Measurements from ENCODE around the gene PRKAR1B. TPM values are rescaled to one million over a fixed set of nuclear protein-coding genes. Genes with fewer than 3 reads are reported as not detected.

The PRKAR1B gene
- total RNA-seq, 1 experiment from 2014 or later, result 43.3 TPM

DNA sequence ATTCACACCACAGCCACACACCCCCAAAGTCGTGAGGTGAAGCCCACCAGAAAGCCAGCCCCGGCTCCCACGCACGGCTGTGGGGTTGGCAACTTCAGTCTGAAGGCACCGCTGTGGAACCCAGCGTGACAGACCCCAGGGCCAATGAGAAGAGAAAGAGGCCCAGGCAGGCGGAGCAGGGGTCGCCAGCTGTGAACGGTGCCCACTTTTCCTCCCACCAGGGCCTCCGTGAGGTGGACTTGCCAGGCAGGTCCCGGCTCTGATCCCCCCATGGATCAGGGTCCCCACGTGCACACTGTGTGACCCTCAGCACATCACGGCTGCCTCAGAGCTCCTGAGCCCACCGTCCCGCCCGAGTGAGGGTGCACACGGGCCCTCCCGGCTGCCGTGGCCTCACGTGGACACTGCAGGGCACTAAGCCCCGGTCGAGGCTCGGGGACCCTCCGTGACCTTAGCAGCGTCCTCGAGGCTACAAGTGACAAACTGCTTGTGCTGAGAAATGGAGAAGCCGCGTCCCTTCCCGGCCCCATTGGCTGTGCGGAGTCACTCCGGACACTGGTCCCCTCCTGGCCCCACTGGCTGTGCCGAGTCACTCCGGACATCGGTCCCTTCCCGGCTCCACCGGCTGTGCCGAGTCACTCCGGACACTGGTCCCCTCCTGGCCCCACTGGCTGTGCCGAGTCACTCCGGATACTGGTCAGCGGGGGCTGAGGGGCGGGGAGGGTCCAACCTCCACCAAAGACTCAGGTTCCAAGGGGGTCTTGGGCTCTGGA, 135.0 kb downstream of the PRKAR1B start:
- H3K4me3 Mint-ChIP-seq, result no peak overlapping the region
- no peaks in the 10 kb centered on the region for H3K9me3 ChIP-seq (ENCODE audit: control insufficient read depth, low read depth, low read length)
- no peak overlapping the region for H3K23ac ChIP-seq (ENCODE audit: insufficient read length, low read depth, low read length)
- no peak overlapping the region for H4K91ac ChIP-seq (ENCODE audit: insufficient read length, low read depth, low read length)
- H4K5ac ChIP-seq (ENCODE audit: insufficient read length, low read depth, low read length), result no peak overlapping the region
- no peaks in the 10 kb centered on the region for H3K79me2 ChIP-seq (ENCODE audit: insufficient read depth, low read length)
- no peak overlapping the region for H3K4ac ChIP-seq (ENCODE audit: low read depth, low read length)
- no peak overlapping the region for H3K4me2 ChIP-seq (ENCODE audit: insufficient read depth, insufficient read length, low read length)
- no peak overlapping the region for H3K27ac ChIP-seq (ENCODE audit: insufficient read length, low read depth, low read length)
- H3K18ac ChIP-seq (ENCODE audit: insufficient read length, low read depth, low read length), result no peak overlapping the region
- H3K27me3 ChIP-seq (ENCODE audit: insufficient read depth, low read length), result no peaks in the 10 kb centered on the region
- H3K36me3 Mint-ChIP-seq (ENCODE audit: insufficient read depth in 1 of 3, low read depth in 3 of 3), result peaks cover 28 to 40% (median 30%) of the 10 kb centered on the region in 3 experiments
- no peak overlapping the region for H3K14ac ChIP-seq (ENCODE audit: insufficient read depth, low read length)
- no peak overlapping the region for H3K56ac ChIP-seq (ENCODE audit: insufficient read length, low read depth, low read length)
- no peaks in the 10 kb centered on the region; the same call in 1 of the 2 replicates for H3K27me3 Mint-ChIP-seq (ENCODE audit: low read depth)
- H3K9ac ChIP-seq (ENCODE audit: extremely low read depth, insufficient read length, low read length), result no peak overlapping the region
- H2AFZ ChIP-seq (ENCODE audit: low read length), result no peak overlapping the region
- H2BK15ac ChIP-seq (ENCODE audit: low read depth, low read length), result no peak overlapping the region
- H2BK5ac ChIP-seq (ENCODE audit: insufficient read length, low read length), result no peak overlapping the region
- H3K23me2 ChIP-seq (ENCODE audit: insufficient read length, low read depth, low read length, poor library complexity, severe bottlenecking), result no peaks in the 10 kb centered on the region
- no peak overlapping the region for H4K8ac ChIP-seq (replicated peaks; ENCODE audit: insufficient read length, low read depth, low read length)
- DNase-seq, result no peak
- peaks cover 10 to 11% of the 10 kb centered on the region in 2 experiments for H3K9me3 Mint-ChIP-seq
- H2BK20ac ChIP-seq (ENCODE audit: low read depth, low read length, poor library complexity, severe bottlenecking), result no peak overlapping the region
- no peaks in the 10 kb centered on the region for H3K4me1 ChIP-seq (ENCODE audit: insufficient read depth, low read length)
- no peak overlapping the region for H2AK5ac ChIP-seq (ENCODE audit: insufficient read length, low read length)
- peaks cover 2% of the 10 kb centered on the region for H4K20me1 ChIP-seq (ENCODE audit: control insufficient read depth, insufficient read depth, insufficient read length)
- peaks cover 0 to under 1% of the 10 kb centered on the region in 2 experiments; a peak in 1 of 4 replicates for H3K4me1 Mint-ChIP-seq
- H3T11ph ChIP-seq (ENCODE audit: low read length), result no peak overlapping the region
- no peak overlapping the region for H2BK12ac ChIP-seq (ENCODE audit: insufficient read length, low read depth, low read length)
- TF ChIP-seq, protein P1, sequence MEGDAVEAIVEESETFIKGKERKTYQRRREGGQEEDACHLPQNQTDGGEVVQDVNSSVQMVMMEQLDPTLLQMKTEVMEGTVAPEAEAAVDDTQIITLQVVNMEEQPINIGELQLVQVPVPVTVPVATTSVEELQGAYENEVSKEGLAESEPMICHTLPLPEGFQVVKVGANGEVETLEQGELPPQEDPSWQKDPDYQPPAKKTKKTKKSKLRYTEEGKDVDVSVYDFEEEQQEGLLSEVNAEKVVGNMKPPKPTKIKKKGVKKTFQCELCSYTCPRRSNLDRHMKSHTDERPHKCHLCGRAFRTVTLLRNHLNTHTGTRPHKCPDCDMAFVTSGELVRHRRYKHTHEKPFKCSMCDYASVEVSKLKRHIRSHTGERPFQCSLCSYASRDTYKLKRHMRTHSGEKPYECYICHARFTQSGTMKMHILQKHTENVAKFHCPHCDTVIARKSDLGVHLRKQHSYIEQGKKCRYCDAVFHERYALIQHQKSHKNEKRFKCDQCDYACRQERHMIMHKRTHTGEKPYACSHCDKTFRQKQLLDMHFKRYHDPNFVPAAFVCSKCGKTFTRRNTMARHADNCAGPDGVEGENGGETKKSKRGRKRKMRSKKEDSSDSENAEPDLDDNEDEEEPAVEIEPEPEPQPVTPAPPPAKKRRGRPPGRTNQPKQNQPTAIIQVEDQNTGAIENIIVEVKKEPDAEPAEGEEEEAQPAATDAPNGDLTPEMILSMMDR (conservative IDR thresholded peaks at IDR 0.05), result no peak
- no peaks in the 10 kb centered on the region for H3K79me1 ChIP-seq (ENCODE audit: insufficient read depth, low read depth, low read length, poor library complexity, severe bottlenecking)
- H2BK120ac ChIP-seq (ENCODE audit: low read depth, low read length, poor library complexity, severe bottlenecking), result no peak overlapping the region
- WGBS (ENCODE audit: extremely low coverage, insufficient read length, low lambda C conversion rate), result no CpG with 5 or more reads among the region's 42 CpGs
- peak overlapping the region in 2 of 3 experiments; percentile 18 to 77; a peak in 4 of 7 replicates for H3K27ac Mint-ChIP-seq
